22Rv1 (cell line): Measurements from ENCODE around the gene ANKS1A.

Source experiments
- ZFX ChIP-seq: fragments of 450-650 bp; IDR thresholded peaks from 2 replicates; pipeline ENCODE4 v1.6.1; 2017; ENCODE audit warnings: antibody characterized with exemption, borderline replicate concordance
- TF ChIP-seq, protein P1 (sequence below): fragments of 450-650 bp; IDR thresholded peaks from 2 replicates; pipeline ENCODE4 v1.5.1; 2017; ENCODE audit warnings: mild to moderate bottlenecking

DNA sequence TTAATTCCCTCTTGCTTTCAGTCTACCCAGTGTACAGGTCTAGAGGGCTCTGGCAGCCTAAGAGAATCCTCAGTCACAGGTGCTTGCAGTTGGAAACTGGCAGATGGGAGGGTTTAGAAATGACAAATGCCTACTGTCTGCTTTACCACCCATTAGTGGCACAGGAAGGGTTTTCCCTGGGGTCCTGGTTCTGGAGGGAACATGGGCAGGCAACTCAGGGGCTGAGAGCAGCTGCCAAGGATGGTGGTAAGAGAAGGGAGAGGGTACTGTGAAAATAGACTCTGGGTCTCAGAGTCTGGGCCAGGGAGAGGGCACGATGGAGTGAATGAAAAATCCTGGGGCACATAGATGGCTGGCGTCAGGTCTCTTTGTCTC, 148.6 kb downstream of the ANKS1A start:
- TF ChIP-seq, protein P1, sequence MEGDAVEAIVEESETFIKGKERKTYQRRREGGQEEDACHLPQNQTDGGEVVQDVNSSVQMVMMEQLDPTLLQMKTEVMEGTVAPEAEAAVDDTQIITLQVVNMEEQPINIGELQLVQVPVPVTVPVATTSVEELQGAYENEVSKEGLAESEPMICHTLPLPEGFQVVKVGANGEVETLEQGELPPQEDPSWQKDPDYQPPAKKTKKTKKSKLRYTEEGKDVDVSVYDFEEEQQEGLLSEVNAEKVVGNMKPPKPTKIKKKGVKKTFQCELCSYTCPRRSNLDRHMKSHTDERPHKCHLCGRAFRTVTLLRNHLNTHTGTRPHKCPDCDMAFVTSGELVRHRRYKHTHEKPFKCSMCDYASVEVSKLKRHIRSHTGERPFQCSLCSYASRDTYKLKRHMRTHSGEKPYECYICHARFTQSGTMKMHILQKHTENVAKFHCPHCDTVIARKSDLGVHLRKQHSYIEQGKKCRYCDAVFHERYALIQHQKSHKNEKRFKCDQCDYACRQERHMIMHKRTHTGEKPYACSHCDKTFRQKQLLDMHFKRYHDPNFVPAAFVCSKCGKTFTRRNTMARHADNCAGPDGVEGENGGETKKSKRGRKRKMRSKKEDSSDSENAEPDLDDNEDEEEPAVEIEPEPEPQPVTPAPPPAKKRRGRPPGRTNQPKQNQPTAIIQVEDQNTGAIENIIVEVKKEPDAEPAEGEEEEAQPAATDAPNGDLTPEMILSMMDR, result no peak
- no peak for TF ChIP-seq ZFX
